Large intestine (tissue), 3 donors: ENCODE data around the gene DAGLA. TPM values are rescaled to one million over a fixed set of nuclear protein-coding genes. Genes with fewer than 3 reads are reported as not detected.

Experiments
- DNase-seq, 2 donors: peaks; one replicate each; pipeline versions ENCODE4 v3.0.0 to v3.0.0-alpha.2; 2013
- H3K27ac ChIP-seq: one replicate; pipeline ENCODE4 v1.5.1; 2013; ENCODE audit warnings: low read length
- H3K27me3 ChIP-seq: 2 replicates; pipeline ENCODE4 v1.6.1; 2013; ENCODE audit warnings: low read length; ENCODE audit not compliant: control insufficient read depth, insufficient read depth
- H3K36me3 ChIP-seq: 2 replicates; pipeline ENCODE4 v1.6.1; 2013; ENCODE audit warnings: low read length; ENCODE audit not compliant: control insufficient read depth, insufficient read depth
- H3K4me1 ChIP-seq: one replicate; pipeline ENCODE4 v1.6.1; 2013; ENCODE audit warnings: low read length; ENCODE audit not compliant: control insufficient read depth, insufficient read depth
- H3K4me3 ChIP-seq: one replicate; pipeline ENCODE4 v1.5.1; 2013; ENCODE audit warnings: low read length
- H3K9me3 ChIP-seq: one replicate; pipeline ENCODE4 v1.6.1; 2013; ENCODE audit warnings: mild to moderate bottlenecking, low read depth, low read length, moderate library complexity; ENCODE audit not compliant: control insufficient read depth
- WGBS: methylation state at CpG from one replicate; pipeline ENCODE4 v1.1.5; 2013; ENCODE audit warnings: low lambda C conversion rate; ENCODE audit not compliant: insufficient coverage; 5-methylcytosine and 5-hydroxymethylcytosine counted together
- polyA plus RNA-seq: library from polyadenylated mRNA; unstranded; fragments of 120-200 nt; gene quantifications from one replicate; pipeline ENCODE4 v1.2.1, GENCODE V29; 2013

DAGLA gene
- polyA plus RNA-seq, 1 donor: 12.0 TPM

- Histone ChIP-seq H3K4me3 (no peak overlapping the region), H3K9me3 (no peaks in the 10 kb centered on the region), H3K27ac (no peak overlapping the region), H3K27me3 (no peaks in the 10 kb centered on the region), H3K4me1 (no peaks in the 10 kb centered on the region), H3K36me3 (peaks cover 82% of the 10 kb centered on the region)
- DNase-seq: no peak
- WGBS: no CpG with 5 or more reads among the region's 5 CpGs
Observed at GRCh38 chr11:61736310-61736709, 56.1 kb downstream of the DAGLA start.

GRCh38 chr11:61737131-61737530, 56.9 kb downstream of the DAGLA start:
- no CpG with 5 or more reads among the region's 12 CpGs for WGBS
- H3K9me3 ChIP-seq: no peaks in the 10 kb centered on the region
- no peaks in the 10 kb centered on the region for H3K27me3 ChIP-seq
- H3K4me1 ChIP-seq: no peaks in the 10 kb centered on the region
- H3K36me3 ChIP-seq: peaks cover 79% of the 10 kb centered on the region
- no peak overlapping the region for H3K27ac ChIP-seq
- no peak for DNase-seq
- no peak overlapping the region for H3K4me3 ChIP-seq

- no CpG with 5 or more reads among the region's 23 CpGs for WGBS
- Histone ChIP-seq H3K9me3 (no peaks in the 10 kb centered on the region), H3K27ac (no peak overlapping the region), H3K4me3 (no peak overlapping the region), H3K36me3 (peaks cover 78% of the 10 kb centered on the region), H3K27me3 (no peaks in the 10 kb centered on the region), H3K4me1 (no peaks in the 10 kb centered on the region)
- no peak for DNase-seq
Observed at GRCh38 chr11:61737636-61738386, 57.6 kb downstream of the DAGLA start.

GRCh38 chr11:61738776-61739175, 58.6 kb downstream of the DAGLA start:
- no peak overlapping the region for H3K4me3 ChIP-seq
- no peak for DNase-seq
- no CpG with 5 or more reads among the region's 7 CpGs for WGBS
- no peaks in the 10 kb centered on the region for H3K4me1 ChIP-seq
- no peaks in the 10 kb centered on the region for H3K9me3 ChIP-seq
- H3K36me3 ChIP-seq: peaks cover 73% of the 10 kb centered on the region
- H3K27me3 ChIP-seq: no peaks in the 10 kb centered on the region
- no peak overlapping the region for H3K27ac ChIP-seq

- H3K36me3 ChIP-seq: peaks cover 76% of the 10 kb centered on the region
- WGBS: no CpG with 5 or more reads among the region's 15 CpGs
- DNase-seq: no peak
- no peak overlapping the region for H3K4me3 ChIP-seq
- H3K27me3 ChIP-seq: no peaks in the 10 kb centered on the region
- H3K4me1 ChIP-seq: no peaks in the 10 kb centered on the region
- no peaks in the 10 kb centered on the region for H3K9me3 ChIP-seq
- no peak overlapping the region for H3K27ac ChIP-seq
Observed at GRCh38 chr11:61739413-61739812, 59.2 kb downstream of the DAGLA start.

- WGBS: no CpG with 5 or more reads among the region's 7 CpGs
- peaks cover 76% of the 10 kb centered on the region for H3K36me3 ChIP-seq
Observed at GRCh38 chr11:61739966-61740365, 59.8 kb downstream of the DAGLA start.

GRCh38 chr11:61742391-61742790, 62.2 kb downstream of the DAGLA start:
- no CpG with 5 or more reads among the region's 7 CpGs for WGBS
- DNase-seq: no peak
- H3K36me3 ChIP-seq: peaks cover 53% of the 10 kb centered on the region

More at GRCh38 chr11:61739966-61740365, 59.8 kb downstream of the DAGLA start:
- Histone ChIP-seq H3K9me3 (no peaks in the 10 kb centered on the region), H3K4me1 (no peaks in the 10 kb centered on the region), H3K4me3 (no peak overlapping the region), H3K27ac (no peak overlapping the region), H3K27me3 (no peaks in the 10 kb centered on the region)
- no peak for DNase-seq

GRCh38 chr11:61743486-61744095, 63.4 kb downstream of the DAGLA start:
- Histone ChIP-seq H3K27me3 (no peaks in the 10 kb centered on the region), H3K27ac (no peak overlapping the region), H3K36me3 (peaks cover 42% of the 10 kb centered on the region), H3K9me3 (no peaks in the 10 kb centered on the region), H3K4me1 (peaks cover 14% of the 10 kb centered on the region), H3K4me3 (no peak overlapping the region)
- no CpG with 5 or more reads among the region's 42 CpGs for WGBS
- DNase-seq: no peak

More at GRCh38 chr11:61742391-61742790, 62.2 kb downstream of the DAGLA start:
- Histone ChIP-seq H3K9me3 (no peaks in the 10 kb centered on the region), H3K4me1 (peaks cover 3% of the 10 kb centered on the region), H3K27ac (no peak overlapping the region), H3K4me3 (no peak overlapping the region), H3K27me3 (no peaks in the 10 kb centered on the region)

GRCh38 chr11:61744181-61744580, 64.0 kb downstream of the DAGLA start:
- WGBS: no CpG with 5 or more reads among the region's 20 CpGs
- H3K4me1 ChIP-seq: peaks cover 18% of the 10 kb centered on the region
- H3K4me3 ChIP-seq: no peak overlapping the region
- no peaks in the 10 kb centered on the region for H3K9me3 ChIP-seq
- H3K36me3 ChIP-seq: peaks cover 42% of the 10 kb centered on the region
- no peak overlapping the region for H3K27ac ChIP-seq
- no peak for DNase-seq
- H3K27me3 ChIP-seq: no peaks in the 10 kb centered on the region

GRCh38 chr11:61744609-61745156, 64.5 kb downstream of the DAGLA start:
- H3K9me3 ChIP-seq: no peaks in the 10 kb centered on the region
- peaks cover 18% of the 10 kb centered on the region for H3K4me1 ChIP-seq
- no peaks in the 10 kb centered on the region for H3K27me3 ChIP-seq
- no peak overlapping the region for H3K27ac ChIP-seq
- peaks cover 37% of the 10 kb centered on the region for H3K36me3 ChIP-seq
- no peak for DNase-seq
- no CpG with 5 or more reads among the region's 10 CpGs for WGBS
- no peak overlapping the region for H3K4me3 ChIP-seq
